AG09319 (cell line): ENCODE data around the gene MLLT10.
A peak's percentile ranks its signal among the peaks of the same experiment; 100 is the strongest.

Experiments
- DNase-seq: peaks from one replicate; pipeline ENCODE4 v3.0.0-alpha.2; 2010; ENCODE audit warnings: low read depth; ENCODE audit errors: extremely low read depth
- TF ChIP-seq, protein P1 (sequence below): IDR thresholded peaks from 2 replicates; pipeline ENCODE4 v1.5.1; 2011; ENCODE audit warnings: low read depth, mild to moderate bottlenecking, inconsistent platforms, low read length, moderate library complexity

MLLT10 gene

DNA sequence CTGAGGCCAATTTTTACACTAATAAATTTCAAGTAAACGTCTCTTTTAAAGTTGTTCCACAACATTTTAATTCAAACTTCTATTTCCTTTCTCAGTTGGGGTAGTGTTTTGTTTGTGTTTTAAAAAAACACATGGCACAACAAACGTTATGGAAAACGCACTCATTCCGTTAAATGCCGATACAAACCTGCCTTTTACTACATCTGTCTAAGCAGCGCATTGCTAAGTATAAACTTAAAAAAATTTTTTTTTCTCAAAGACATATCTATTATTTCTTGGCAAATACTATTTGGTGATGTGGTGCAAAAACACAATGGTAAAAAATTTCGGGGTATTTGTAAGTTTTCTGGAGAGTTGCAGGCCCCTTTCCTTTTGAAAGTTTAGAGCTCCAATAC is 9.9 kb upstream of the MLLT10 start:
- TF ChIP-seq, protein P1, sequence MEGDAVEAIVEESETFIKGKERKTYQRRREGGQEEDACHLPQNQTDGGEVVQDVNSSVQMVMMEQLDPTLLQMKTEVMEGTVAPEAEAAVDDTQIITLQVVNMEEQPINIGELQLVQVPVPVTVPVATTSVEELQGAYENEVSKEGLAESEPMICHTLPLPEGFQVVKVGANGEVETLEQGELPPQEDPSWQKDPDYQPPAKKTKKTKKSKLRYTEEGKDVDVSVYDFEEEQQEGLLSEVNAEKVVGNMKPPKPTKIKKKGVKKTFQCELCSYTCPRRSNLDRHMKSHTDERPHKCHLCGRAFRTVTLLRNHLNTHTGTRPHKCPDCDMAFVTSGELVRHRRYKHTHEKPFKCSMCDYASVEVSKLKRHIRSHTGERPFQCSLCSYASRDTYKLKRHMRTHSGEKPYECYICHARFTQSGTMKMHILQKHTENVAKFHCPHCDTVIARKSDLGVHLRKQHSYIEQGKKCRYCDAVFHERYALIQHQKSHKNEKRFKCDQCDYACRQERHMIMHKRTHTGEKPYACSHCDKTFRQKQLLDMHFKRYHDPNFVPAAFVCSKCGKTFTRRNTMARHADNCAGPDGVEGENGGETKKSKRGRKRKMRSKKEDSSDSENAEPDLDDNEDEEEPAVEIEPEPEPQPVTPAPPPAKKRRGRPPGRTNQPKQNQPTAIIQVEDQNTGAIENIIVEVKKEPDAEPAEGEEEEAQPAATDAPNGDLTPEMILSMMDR: no peak
- no peak for DNase-seq

DNA sequence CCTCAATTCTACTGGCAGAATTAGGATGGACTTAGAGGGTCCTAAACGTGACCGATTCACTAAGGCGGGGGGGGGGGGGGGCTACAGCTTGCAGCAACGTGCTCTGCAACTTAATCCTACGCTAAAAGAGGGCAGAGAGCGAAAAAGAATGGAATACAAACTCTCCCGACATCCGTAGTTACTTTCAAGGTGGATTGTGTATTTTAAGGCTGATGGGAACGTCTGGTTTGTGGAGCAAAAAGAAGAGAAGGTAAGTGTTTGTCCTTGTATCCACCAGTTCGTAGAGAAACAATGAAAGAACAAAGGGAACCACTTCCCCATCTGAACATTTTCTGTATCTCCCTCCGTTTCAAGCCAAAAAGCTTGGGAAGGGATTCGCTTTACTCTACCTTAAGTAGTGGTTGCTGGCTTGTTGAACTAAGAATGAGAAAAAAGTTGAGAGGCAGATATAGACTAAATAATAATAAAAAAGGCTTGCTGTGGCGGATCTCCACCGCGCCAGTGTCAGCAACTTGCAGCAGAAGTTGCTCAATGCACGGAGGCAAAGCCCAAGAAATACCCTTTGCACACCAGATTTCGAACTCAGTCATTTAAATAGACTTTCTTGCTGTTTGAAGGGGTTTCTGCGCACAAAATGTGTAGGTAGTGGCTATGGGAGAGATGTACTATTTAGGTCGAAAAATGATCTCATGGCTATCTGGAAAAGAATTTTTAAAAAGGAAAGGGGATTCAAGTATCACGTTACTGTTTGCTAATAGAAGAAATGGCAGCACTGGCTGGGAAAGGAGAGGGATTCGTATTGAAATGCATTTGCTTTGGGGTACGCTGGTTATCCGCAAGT is 9.3 kb upstream of the MLLT10 start:
- TF ChIP-seq, protein P1: no peak
- no peak for DNase-seq

DNA sequence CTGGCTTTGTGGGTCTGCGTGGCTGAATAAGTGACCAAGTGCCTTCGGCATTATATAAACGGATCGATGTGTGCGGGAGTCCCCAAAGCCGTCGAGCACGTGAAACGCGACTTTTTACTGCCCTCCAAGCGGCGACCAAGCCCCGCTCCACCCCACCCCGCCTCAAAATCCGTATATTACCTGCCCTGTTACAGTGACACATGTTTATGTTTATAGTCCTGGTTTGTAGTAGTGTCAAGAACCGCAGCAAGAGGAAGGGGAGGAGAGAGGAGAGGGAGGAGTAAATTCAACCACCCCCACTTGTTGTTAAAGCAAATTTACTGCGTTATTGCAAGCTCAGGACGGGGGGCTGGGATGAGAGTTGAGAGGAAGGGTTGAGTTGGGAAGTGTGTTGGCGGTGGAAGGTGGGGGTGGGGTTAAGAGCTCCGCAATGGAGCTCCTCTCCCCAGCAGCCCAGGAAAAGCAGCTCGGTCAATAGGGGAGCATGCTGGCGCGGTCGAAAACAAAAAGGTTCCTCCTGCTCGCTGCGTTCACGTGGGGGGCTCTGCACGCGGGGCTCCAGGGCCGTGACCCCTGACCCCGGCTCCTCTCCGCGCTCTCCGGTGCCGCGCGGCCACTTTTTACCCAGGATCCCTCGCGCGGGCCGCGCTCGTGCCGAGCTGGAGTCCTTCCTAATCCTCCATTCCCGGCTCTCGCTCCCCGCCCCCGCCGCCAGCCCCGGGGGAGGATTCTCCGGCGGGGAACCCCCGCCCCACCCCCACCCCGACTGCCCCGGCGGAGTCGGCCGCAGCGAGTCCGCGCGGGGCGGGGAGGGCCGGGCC is 8.5 kb upstream of the MLLT10 start, which contains the start of gene SKIDA1:
Gene SKIDA1, minus strand, starts transcription at position 316 of the 821 bp plus-strand sequence. CDS start 7,860 bp downstream, outside the sequence.
- TF ChIP-seq, protein P1: no peak
- DNase-seq: peak; percentile 76

DNA sequence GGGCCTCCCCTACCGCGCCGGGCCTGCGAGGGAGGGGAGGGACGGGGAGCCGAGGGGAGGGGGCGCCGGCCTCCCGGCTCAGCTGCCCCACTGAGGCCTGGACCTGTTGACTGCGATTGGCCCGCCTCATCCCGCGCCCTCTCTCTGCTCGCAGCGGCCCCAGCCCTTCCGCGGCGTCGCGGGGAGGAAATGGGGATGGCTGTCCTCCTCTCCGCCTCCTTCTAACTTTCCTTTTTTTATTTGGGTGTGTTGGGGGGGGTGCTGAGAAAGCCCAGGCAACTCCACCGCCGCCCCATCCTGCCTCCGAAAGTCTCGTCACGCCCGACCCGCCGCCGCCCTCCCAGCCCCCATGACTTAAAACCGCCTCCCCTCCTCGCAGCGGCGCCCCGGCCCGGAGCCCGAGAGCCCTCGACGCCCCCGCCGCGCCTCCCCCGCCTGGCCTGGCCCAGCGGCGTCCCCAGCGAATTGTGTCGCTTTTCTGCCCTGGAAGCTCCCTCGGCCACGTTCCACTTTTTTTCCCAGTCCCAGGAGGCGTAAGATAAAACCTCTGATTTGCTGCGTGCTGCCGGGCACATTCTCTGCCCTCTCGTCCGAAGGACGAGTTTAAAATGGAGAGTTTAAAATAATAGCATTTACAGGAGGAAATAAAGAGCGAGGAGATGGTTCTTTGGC is 7.7 kb upstream of the MLLT10 start:
- TF ChIP-seq, protein P1: no peak
- no peak for DNase-seq

DNA sequence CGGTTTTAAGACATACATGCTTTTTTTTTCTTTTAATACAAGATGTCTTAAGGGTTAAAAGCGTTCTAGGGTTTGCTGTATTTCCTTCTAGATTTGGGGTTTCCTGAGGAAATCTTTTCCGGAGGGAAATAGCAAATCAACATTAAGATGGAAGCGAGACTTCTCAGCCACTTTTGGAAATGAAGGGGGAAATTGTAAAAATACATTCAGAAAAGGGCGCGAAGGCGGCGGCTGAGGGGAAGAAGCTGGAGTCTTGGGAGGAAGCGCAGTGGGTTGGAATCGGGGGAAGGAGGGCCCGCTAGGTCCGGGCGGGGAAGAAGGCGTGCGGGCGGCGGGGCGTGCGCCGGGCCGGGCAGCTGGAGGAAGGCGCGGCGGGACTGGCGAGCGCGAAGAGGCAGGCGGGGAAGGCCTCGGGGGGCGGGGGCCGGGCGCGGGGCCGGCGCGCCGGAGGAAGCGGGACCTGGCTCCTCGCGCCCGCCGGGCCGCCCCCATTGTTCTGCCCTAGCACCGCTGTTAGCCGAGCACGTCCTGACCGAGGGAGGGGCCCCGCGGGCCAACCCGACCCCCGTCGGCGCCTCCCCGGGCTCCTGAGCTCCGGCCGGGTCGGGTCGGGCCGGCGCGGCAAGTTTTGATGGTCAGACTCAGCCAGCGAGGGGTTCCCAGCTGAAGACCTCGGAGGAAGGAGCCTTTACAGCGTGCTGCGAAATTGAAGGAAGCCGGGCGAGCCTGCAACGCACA is 7.0 kb upstream of the MLLT10 start:
- no peak for DNase-seq
- TF ChIP-seq, protein P1: no peak

DNA sequence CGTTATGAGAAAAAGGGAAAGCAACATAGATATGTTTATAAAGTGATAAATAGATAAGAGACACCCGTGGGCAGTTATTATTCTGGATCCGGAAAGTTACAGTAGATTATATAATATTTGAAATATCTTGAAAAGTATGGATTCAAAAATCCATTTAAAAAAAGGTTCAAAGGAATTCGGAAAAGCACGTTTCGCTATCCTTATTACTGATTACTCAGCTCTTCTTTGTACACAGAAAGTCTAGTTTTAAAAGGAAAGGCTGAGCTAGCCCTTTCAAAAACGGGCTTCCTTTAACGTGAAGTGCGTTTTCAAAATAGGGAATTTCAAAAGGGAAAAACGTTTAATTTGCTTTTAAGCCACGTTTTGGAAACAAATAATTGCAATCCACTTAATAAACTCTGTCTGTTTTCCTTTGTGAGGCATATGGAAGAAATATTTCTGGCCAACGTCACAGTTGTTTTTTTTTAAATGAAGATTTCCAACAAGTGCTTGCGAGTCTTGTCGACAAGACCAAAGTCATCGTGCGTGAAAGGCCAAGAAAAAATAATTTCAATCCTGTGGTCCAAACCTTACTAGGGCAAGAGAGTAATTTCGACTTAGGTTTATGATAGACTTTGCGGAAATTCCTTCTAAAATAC is 6.3 kb upstream of the MLLT10 start:
- no peak for DNase-seq
- TF ChIP-seq, protein P1: no peak
